Measurements from ENCODE around the gene ZSWIM6.
"Not testable (repeated sequence)": the region's sequence is repeated elsewhere in the genome, so short reads cannot be mapped to it uniquely, and the experiment has no call there.

Gene ZSWIM6

GRCh38 chr5:61416420-61416819 lies 84.4 kb downstream of the ZSWIM6 start:
- no peak overlapping the region for H3K27ac ChIP-seq
- TF ChIP-seq CTCF (IDR thresholded peaks at IDR 0.05): no peak
- TF ChIP-seq ZFX (IDR thresholded peaks at IDR 0.05; ENCODE audit: borderline replicate concordance): no peak

- no peak for TF ChIP-seq CTCF (IDR thresholded peaks at IDR 0.05)
- TF ChIP-seq ZFX (IDR thresholded peaks at IDR 0.05; ENCODE audit: borderline replicate concordance): no peak
- no peak overlapping the region for H3K27ac ChIP-seq
Measured at GRCh38 chr5:61417340-61417739, 85.3 kb downstream of the ZSWIM6 start.

- no peak for TF ChIP-seq ZFX (IDR thresholded peaks at IDR 0.05; ENCODE audit: borderline replicate concordance)
- TF ChIP-seq CTCF (IDR thresholded peaks at IDR 0.05): no peak
- no peak overlapping the region for H3K27ac ChIP-seq
Measured at GRCh38 chr5:61417851-61418250, 85.8 kb downstream of the ZSWIM6 start.

GRCh38 chr5:61419106-61419505 lies 87.0 kb downstream of the ZSWIM6 start:
- no peak overlapping the region for H3K27ac ChIP-seq
- TF ChIP-seq ZFX (IDR thresholded peaks at IDR 0.05; ENCODE audit: borderline replicate concordance) (no peak), CTCF (IDR thresholded peaks at IDR 0.05) (no peak)

- H3K27ac ChIP-seq: no peak overlapping the region
- no peak for TF ChIP-seq CTCF (IDR thresholded peaks at IDR 0.05)
- no peak for TF ChIP-seq ZFX (IDR thresholded peaks at IDR 0.05; ENCODE audit: borderline replicate concordance)
Measured at GRCh38 chr5:61420016-61420415, 88.0 kb downstream of the ZSWIM6 start.

- not testable (repeated sequence) for H3K27ac ChIP-seq
Measured at GRCh38 chr5:61421262-61421661, 89.2 kb downstream of the ZSWIM6 start.

GRCh38 chr5:61423487-61424145 lies 91.6 kb downstream of the ZSWIM6 start:
- TF ChIP-seq CTCF (IDR thresholded peaks at IDR 0.05) (no peak), ZFX (IDR thresholded peaks at IDR 0.05; ENCODE audit: borderline replicate concordance) (no peak)
- H3K27ac ChIP-seq: no peak overlapping the region

GRCh38 chr5:61425918-61426317 lies 93.9 kb downstream of the ZSWIM6 start:
- TF ChIP-seq CTCF (IDR thresholded peaks at IDR 0.05) (no peak), ZFX (IDR thresholded peaks at IDR 0.05; ENCODE audit: borderline replicate concordance) (no peak)
- H3K27ac ChIP-seq: no peak overlapping the region

Measured in 22Rv1 (cell line).